ENCODE data around the gene LSM14A.

DNA sequence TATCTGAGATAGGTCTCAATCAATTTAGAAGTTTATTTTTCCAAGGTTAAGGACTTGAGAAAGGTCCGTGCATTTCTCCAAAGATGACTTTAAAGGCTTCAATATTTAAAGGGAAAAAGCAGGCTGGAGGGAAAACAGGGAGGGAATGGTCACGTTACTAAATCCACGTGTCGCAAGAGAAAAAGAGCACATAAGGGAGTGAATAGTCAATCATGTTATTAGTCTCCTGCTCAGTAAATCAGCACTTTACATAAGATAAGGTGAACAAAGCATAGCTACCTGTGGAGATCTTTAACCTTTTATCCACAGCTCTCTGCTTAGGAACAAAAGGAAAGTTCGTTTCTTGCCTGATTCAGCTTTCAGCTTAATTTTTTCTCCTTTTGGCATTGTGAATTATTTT is 31.3 kb upstream of the LSM14A start:
- TF ChIP-seq POLR2A (IDR thresholded peaks at IDR 0.05) (no peak), POLR2AphosphoS5 (IDR thresholded peaks at IDR 0.05) (no peak)
- TF ChIP-seq, protein P1, sequence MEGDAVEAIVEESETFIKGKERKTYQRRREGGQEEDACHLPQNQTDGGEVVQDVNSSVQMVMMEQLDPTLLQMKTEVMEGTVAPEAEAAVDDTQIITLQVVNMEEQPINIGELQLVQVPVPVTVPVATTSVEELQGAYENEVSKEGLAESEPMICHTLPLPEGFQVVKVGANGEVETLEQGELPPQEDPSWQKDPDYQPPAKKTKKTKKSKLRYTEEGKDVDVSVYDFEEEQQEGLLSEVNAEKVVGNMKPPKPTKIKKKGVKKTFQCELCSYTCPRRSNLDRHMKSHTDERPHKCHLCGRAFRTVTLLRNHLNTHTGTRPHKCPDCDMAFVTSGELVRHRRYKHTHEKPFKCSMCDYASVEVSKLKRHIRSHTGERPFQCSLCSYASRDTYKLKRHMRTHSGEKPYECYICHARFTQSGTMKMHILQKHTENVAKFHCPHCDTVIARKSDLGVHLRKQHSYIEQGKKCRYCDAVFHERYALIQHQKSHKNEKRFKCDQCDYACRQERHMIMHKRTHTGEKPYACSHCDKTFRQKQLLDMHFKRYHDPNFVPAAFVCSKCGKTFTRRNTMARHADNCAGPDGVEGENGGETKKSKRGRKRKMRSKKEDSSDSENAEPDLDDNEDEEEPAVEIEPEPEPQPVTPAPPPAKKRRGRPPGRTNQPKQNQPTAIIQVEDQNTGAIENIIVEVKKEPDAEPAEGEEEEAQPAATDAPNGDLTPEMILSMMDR (IDR thresholded peaks at IDR 0.05) = no peak

Data from breast epithelium (tissue), 3 donors.